GM06990 (cell line): ENCODE data around the gene PPP1R3F.

ENCODE experiments used
- DNase-seq: peaks from one replicate; pipeline ENCODE4 v3.0.0-alpha.2; 2011; ENCODE audit not compliant: insufficient read length; ENCODE audit errors: extremely low read depth
- H3K27me3 ChIP-seq: replicated peaks from 2 replicates; pipeline ENCODE4 v1.6.0; 2011; ENCODE audit warnings: low read length; ENCODE audit not compliant: control insufficient read depth, insufficient read depth
- H3K36me3 ChIP-seq: 2 replicates; pipeline ENCODE4 v1.5.1; 2011; ENCODE audit warnings: low read length; ENCODE audit not compliant: control insufficient read depth, insufficient read depth
- H3K4me3 ChIP-seq: replicated peaks from 2 replicates; pipeline ENCODE4 v1.5.1; 2011; ENCODE audit warnings: low read depth, mild to moderate bottlenecking, control low read depth, low read length
- CTCF ChIP-seq: IDR thresholded peaks from 2 replicates; pipeline ENCODE4 v1.5.1; 2011; ENCODE audit warnings: low read length, control low read depth, mild to moderate bottlenecking, inconsistent platforms; ENCODE audit not compliant: insufficient read depth, poor library complexity, severe bottlenecking

Gene PPP1R3F

GRCh38 chrX:49276207-49276606, 6.6 kb downstream of the PPP1R3F start:
- no peaks in the 10 kb centered on the region for H3K27me3 ChIP-seq
- DNase-seq = no peak
- no peak for TF ChIP-seq CTCF
- H3K36me3 ChIP-seq = no peaks in the 10 kb centered on the region; the same call in 1 of the 2 replicates
- H3K4me3 ChIP-seq = no peak overlapping the region

- H3K27me3 ChIP-seq = no peaks in the 10 kb centered on the region
- H3K4me3 ChIP-seq = no peak overlapping the region
- H3K36me3 ChIP-seq = no peaks in the 10 kb centered on the region; the same call in 1 of the 2 replicates
- TF ChIP-seq CTCF = no peak
- DNase-seq = no peak
Observed at GRCh38 chrX:49276671-49277534, 7.3 kb downstream of the PPP1R3F start.

GRCh38 chrX:49277535-49277830, 7.9 kb downstream of the PPP1R3F start:
- no peak for TF ChIP-seq CTCF
- Histone ChIP-seq H3K36me3 (no peaks in the 10 kb centered on the region; the same call in 1 of the 2 replicates), H3K27me3 (no peaks in the 10 kb centered on the region), H3K4me3 (no peak overlapping the region)
- DNase-seq = no peak

GRCh38 chrX:49278081-49278480, 8.5 kb downstream of the PPP1R3F start:
- no peak for TF ChIP-seq CTCF
- no peak for DNase-seq
- Histone ChIP-seq H3K36me3 (no peaks in the 10 kb centered on the region; the same call in 1 of the 2 replicates), H3K4me3 (no peak overlapping the region), H3K27me3 (no peaks in the 10 kb centered on the region)

- TF ChIP-seq CTCF = no peak
Observed at GRCh38 chrX:49282647-49283011, 13.0 kb downstream of the PPP1R3F start.

GRCh38 chrX:49284212-49284611, 14.6 kb downstream of the PPP1R3F start:
- H3K27me3 ChIP-seq = no peaks in the 10 kb centered on the region
- no peak for TF ChIP-seq CTCF
- H3K4me3 ChIP-seq = no peak overlapping the region
- H3K36me3 ChIP-seq = no peaks in the 10 kb centered on the region; the same call in 1 of the 2 replicates
- DNase-seq = no peak

More at GRCh38 chrX:49282647-49283011, 13.0 kb downstream of the PPP1R3F start:
- no peaks in the 10 kb centered on the region for H3K27me3 ChIP-seq
- no peak overlapping the region for H3K4me3 ChIP-seq
- H3K36me3 ChIP-seq = no peaks in the 10 kb centered on the region; the same call in 1 of the 2 replicates
- no peak for DNase-seq
